RWPE2 (cell line): Measurements from ENCODE around the gene RECQL5.

ENCODE experiments used
- ATAC-seq: fragments of 200-7000 bp; cut with Tn5 transposase; 3 replicates; pipeline ENCODE4 v1.9.1; 2021; ENCODE audit warnings: low read depth
- DNase-seq: peaks from one replicate; pipeline ENCODE4 v3.0.0-alpha.2; 2020; ENCODE audit warnings: low spot score
- H3K27ac ChIP-seq: fragments of 450-650 bp; 2 replicates; pipeline ENCODE4 v1.5.1; 2017; ENCODE audit warnings: mild to moderate bottlenecking; ENCODE audit not compliant: poor library complexity, severe bottlenecking
- H3K27me3 ChIP-seq: fragments of 250-450 bp; sonication (Bioruptor Pico); 2 replicates; pipeline ENCODE4 v1.5.1; 2021; ENCODE audit warnings: mild to moderate bottlenecking, moderate library complexity; ENCODE audit not compliant: insufficient read depth, poor library complexity, severe bottlenecking
- H3K36me3 ChIP-seq: fragments of 250-450 bp; sonication (Bioruptor Pico); 2 replicates; pipeline ENCODE4 v1.5.1; 2020; ENCODE audit warnings: low read depth, mild to moderate bottlenecking, moderate library complexity
- H3K4me1 ChIP-seq: fragments of 250-450 bp; sonication (Bioruptor Pico); 2 replicates; pipeline ENCODE4 v1.5.1; 2021; ENCODE audit warnings: mild to moderate bottlenecking, moderate library complexity; ENCODE audit not compliant: insufficient read depth, poor library complexity, severe bottlenecking
- H3K4me3 ChIP-seq: fragments of 250-450 bp; sonication (Bioruptor Pico); 2 replicates; pipeline ENCODE4 v1.5.1; 2021; ENCODE audit warnings: mild to moderate bottlenecking, moderate library complexity; ENCODE audit not compliant: severe bottlenecking
- H3K9me3 ChIP-seq: fragments of 250-450 bp; sonication (Bioruptor Pico); 2 replicates; pipeline ENCODE4 v1.5.1; 2021; ENCODE audit warnings: mild to moderate bottlenecking, moderate library complexity; ENCODE audit not compliant: severe bottlenecking
- TF ChIP-seq, protein P1 (sequence below): fragments of 450-650 bp; IDR thresholded peaks from one replicate; pipeline ENCODE4 v1.5.1; 2017; ENCODE audit warnings: mild to moderate bottlenecking, moderate library complexity; ENCODE audit not compliant: poor library complexity, severe bottlenecking

RECQL5 gene

DNA sequence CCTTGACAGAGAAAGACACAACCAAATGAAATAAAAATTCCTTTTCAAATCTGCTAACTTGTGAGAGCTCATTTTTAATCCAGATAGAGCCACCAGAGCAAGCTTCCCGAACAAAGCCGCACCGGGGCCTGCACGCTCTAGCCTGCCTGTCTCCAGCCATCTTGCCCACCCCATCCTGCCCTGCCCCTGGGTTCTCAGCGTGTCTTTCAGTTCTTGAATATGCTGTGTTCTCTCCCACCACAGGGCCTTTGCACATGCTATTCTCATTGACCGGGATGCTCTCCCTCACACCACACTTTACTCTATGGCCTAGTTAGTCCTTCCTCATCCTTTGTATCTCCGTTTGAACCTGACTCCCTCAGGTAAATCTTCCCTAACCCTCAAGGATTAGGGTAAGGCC, 19.0 kb downstream of the RECQL5 start:
- Histone ChIP-seq H3K9me3 (no peaks in the 10 kb centered on the region), H3K27me3 (no peaks in the 10 kb centered on the region), H3K4me3 (no peak overlapping the region), H3K27ac (no peak overlapping the region), H3K36me3 (peaks cover 53% of the 10 kb centered on the region), H3K4me1 (peaks cover 19% of the 10 kb centered on the region)
- no peak for DNase-seq
- TF ChIP-seq, protein P1, sequence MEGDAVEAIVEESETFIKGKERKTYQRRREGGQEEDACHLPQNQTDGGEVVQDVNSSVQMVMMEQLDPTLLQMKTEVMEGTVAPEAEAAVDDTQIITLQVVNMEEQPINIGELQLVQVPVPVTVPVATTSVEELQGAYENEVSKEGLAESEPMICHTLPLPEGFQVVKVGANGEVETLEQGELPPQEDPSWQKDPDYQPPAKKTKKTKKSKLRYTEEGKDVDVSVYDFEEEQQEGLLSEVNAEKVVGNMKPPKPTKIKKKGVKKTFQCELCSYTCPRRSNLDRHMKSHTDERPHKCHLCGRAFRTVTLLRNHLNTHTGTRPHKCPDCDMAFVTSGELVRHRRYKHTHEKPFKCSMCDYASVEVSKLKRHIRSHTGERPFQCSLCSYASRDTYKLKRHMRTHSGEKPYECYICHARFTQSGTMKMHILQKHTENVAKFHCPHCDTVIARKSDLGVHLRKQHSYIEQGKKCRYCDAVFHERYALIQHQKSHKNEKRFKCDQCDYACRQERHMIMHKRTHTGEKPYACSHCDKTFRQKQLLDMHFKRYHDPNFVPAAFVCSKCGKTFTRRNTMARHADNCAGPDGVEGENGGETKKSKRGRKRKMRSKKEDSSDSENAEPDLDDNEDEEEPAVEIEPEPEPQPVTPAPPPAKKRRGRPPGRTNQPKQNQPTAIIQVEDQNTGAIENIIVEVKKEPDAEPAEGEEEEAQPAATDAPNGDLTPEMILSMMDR: no peak
- ATAC-seq: no peak

DNA sequence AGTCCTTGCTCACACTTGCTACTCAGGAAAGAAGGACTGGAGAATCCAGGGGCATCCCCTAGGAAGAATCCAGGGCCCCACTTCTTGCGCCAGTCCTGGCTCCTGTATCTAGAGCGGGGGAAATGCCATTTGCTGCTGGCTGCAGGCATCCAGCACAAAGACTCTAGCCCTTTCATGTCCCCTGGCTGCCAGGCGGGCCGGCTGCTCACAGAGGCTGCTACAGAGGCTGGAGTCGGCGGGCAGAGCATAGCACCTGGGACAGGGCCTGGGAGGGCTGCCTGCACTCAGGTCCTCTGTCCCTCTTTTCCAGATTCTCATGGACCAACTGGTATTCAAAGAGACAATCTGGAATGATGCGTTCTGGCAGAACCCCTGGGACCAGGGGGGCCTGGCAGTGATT, 19.9 kb downstream of the RECQL5 start:
- Histone ChIP-seq H3K27ac (peak overlapping the region; percentile 94), H3K4me1 (peaks cover 19% of the 10 kb centered on the region), H3K36me3 (peaks cover 46% of the 10 kb centered on the region), H3K9me3 (no peaks in the 10 kb centered on the region), H3K27me3 (no peaks in the 10 kb centered on the region), H3K4me3 (no peak overlapping the region)
- ATAC-seq (no peak), DNase-seq (no peak)
- TF ChIP-seq, protein P1: no peak

DNA sequence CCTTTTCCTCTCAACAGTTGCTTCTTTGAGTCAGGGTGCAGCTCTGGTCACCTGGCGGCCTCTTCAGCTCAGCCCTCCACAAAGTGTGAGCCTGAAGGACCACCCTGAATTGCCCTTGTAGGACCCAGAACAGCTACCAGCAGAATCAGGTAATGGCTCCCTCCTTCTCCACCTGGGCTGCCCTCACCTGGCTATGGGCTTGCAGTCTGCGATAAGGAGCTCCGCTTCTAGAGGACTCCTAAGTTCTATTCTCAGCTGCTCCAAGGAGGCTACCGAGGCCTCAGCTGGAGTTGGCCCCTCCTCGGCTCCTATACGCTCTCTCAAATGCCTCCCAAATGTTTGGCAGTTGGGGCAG, 20.3 kb downstream of the RECQL5 start:
- Histone ChIP-seq H3K27ac (peak overlapping the region; percentile 94), H3K9me3 (no peaks in the 10 kb centered on the region), H3K27me3 (no peaks in the 10 kb centered on the region), H3K4me1 (peaks cover 19% of the 10 kb centered on the region), H3K36me3 (peaks cover 41% of the 10 kb centered on the region), H3K4me3 (no peak overlapping the region)
- DNase-seq (no peak), ATAC-seq (no peak)
- TF ChIP-seq, protein P1: no peak

DNA sequence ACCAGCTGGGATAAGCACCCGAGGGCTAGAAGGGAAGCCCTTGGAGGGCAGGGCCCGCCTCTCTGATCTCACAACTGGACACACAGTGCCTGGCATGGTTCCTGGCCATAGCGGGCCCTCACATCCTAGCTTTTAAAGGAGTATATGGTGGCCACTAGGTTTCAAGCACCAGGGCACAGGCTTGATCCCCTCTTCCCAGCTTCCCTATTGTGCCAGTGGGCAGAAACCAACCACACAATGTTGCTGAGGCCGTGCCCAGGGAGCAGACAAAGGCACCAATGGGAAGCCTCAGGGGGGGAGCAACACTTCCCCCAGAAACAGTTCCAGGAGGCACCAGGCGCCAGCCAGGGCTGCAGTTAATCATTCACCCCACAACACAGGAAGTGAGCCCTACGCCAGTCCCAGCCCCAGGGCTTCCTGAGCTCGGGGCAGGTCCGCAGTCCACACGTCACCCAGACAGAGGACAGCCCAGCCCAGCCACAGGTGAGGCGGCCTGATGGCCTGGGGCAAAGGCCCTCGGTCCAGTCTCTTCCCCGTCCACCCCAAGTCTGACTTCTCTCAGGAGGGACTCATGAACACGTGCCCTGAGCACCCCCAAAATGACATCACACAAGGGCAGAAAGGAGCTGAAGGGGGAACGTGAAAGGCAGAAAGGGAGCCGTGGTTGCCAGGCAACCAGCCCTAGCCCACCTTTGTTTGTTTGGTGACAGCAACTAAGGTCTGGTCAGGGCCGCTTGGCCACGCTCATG, 20.9 kb downstream of the RECQL5 start:
- H3K9me3 ChIP-seq: no peaks in the 10 kb centered on the region
- peak; percentile 84 for DNase-seq
- peaks cover 37% of the 10 kb centered on the region for H3K36me3 ChIP-seq
- H3K4me1 ChIP-seq: peaks cover 19% of the 10 kb centered on the region
- H3K27ac ChIP-seq: peak overlapping the region; percentile 94
- no peak overlapping the region for H3K4me3 ChIP-seq
- no peaks in the 10 kb centered on the region for H3K27me3 ChIP-seq
- ATAC-seq: peak; percentile 85
- TF ChIP-seq, protein P1: no peak

DNA sequence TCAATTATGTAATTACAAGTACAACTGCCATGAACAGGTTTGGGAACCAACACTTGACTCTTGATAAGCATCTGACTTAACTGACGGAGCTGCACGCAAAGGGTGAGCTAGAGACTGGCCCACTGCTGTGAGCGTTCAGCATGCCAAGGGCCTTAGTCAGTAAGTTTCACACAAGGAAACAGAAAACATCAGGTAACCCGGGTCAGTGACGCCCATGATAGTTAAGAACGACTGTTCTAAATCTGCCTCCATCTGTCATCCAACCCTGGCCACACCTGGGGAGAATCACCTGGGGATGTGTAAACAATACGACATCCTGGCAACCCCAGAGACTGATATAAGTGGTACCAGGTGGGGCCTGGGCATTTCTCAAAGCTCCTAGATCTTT, 21.5 kb downstream of the RECQL5 start:
- ATAC-seq (peak; percentile 90), DNase-seq (peak; percentile 96)
- peaks cover 19% of the 10 kb centered on the region for H3K4me1 ChIP-seq
- TF ChIP-seq, protein P1: no peak
- H3K27me3 ChIP-seq: no peaks in the 10 kb centered on the region
- H3K36me3 ChIP-seq: peaks cover 32% of the 10 kb centered on the region
- no peaks in the 10 kb centered on the region for H3K9me3 ChIP-seq
- H3K4me3 ChIP-seq: no peak overlapping the region
- peak overlapping the region; percentile 94 for H3K27ac ChIP-seq
